GM23338 (cell line): ENCODE results near the gene CHD8. TPM values are rescaled to one million over a fixed set of nuclear protein-coding genes. Genes with fewer than 3 reads are reported as not detected.

Experiments used
- ATAC-seq: fragments of 200-7000 bp; cut with Tn5 transposase; 3 replicates; pipeline ENCODE4 v1.9.1; 2020
- DNase-seq: peaks from one replicate; pipeline ENCODE4 v3.0.0-alpha.2; 2015; ENCODE audit warnings: low spot score
- H2AFZ ChIP-seq: fragments of 200-600 bp; sonication (generic); 2 replicates; pipeline ENCODE4 v1.8.0; 2016; ENCODE audit warnings: antibody characterized with exemption, mild to moderate bottlenecking, moderate library complexity
- H3F3A ChIP-seq: fragments of 200-600 bp; sonication (generic); replicated peaks from 2 replicates; pipeline ENCODE4 v1.8.0; 2017; ENCODE audit warnings: antibody characterized with exemption, mixed run types, low read depth
- H3K27ac ChIP-seq: fragments of 200-600 bp; sonication (generic); 2 replicates; pipeline ENCODE4 v1.6.1; 2016; ENCODE audit warnings: low read depth
- H3K27me3 ChIP-seq: fragments of 200-600 bp; sonication (generic); 2 replicates; pipeline ENCODE4 v1.8.0; 2016; ENCODE audit warnings: mild to moderate bottlenecking, mixed run types, moderate library complexity; ENCODE audit not compliant: insufficient read depth
- H3K36me3 ChIP-seq: fragments of 200-600 bp; sonication (generic); 2 replicates; pipeline ENCODE4 v1.8.0; 2016; ENCODE audit warnings: mild to moderate bottlenecking; ENCODE audit not compliant: insufficient read depth
- H3K4me1 ChIP-seq: fragments of 200-600 bp; sonication (generic); 2 replicates; pipeline ENCODE4 v1.8.0; 2016; ENCODE audit warnings: mild to moderate bottlenecking, moderate library complexity; ENCODE audit not compliant: insufficient read depth
- H3K4me2 ChIP-seq: fragments of 200-600 bp; sonication (generic); 2 replicates; pipeline ENCODE4 v1.7.1; 2017; ENCODE audit warnings: mixed run types
- H3K4me3 ChIP-seq: fragments of 200-600 bp; sonication (generic); 2 replicates; pipeline ENCODE4 v1.6.1; 2016; ENCODE audit warnings: mixed run types
- H3K79me2 ChIP-seq: fragments of 200-600 bp; sonication (generic); replicated peaks from 2 replicates; pipeline ENCODE4 v1.8.0; 2017; ENCODE audit warnings: mild to moderate bottlenecking; ENCODE audit not compliant: insufficient read depth
- H3K9me2 ChIP-seq: fragments of 200-600 bp; sonication (generic); 2 replicates; pipeline ENCODE4 v1.8.0; 2017; ENCODE audit not compliant: insufficient read depth
- H4K20me1 ChIP-seq: fragments of 200-600 bp; sonication (generic); replicated peaks from 2 replicates; pipeline ENCODE4 v1.8.0; 2017; ENCODE audit warnings: mild to moderate bottlenecking; ENCODE audit not compliant: insufficient read depth
- H3K27ac Mint-ChIP-seq: 2 replicates; pipeline ENCODE4 v1.8.0; 2020; ENCODE audit warnings: inconsistent platforms, mild to moderate bottlenecking, moderate library complexity, mixed read lengths
- H3K27me3 Mint-ChIP-seq: 3 replicates; pipeline ENCODE4 v1.8.0; 2022; ENCODE audit warnings: low read depth, mild to moderate bottlenecking, moderate library complexity, mixed read lengths, inconsistent platforms; ENCODE audit not compliant: insufficient read depth, poor library complexity
- H3K36me3 Mint-ChIP-seq: 3 replicates; pipeline ENCODE4 v1.8.0; 2021; ENCODE audit warnings: low read depth, mild to moderate bottlenecking, inconsistent platforms, moderate library complexity, mixed read lengths
- H3K4me1 Mint-ChIP-seq: 3 replicates; pipeline ENCODE4 v1.8.0; 2020; ENCODE audit warnings: mild to moderate bottlenecking, inconsistent platforms, mixed read lengths
- H3K4me3 Mint-ChIP-seq: 3 replicates; pipeline ENCODE4 v1.8.0; 2021; ENCODE audit warnings: moderate library complexity, mild to moderate bottlenecking, inconsistent platforms, mixed read lengths
- H3K9me3 Mint-ChIP-seq: 3 replicates; pipeline ENCODE4 v1.8.0; 2020; ENCODE audit warnings: moderate library complexity, mild to moderate bottlenecking, inconsistent platforms, mixed read lengths
- CREB1 ChIP-seq: fragments of 250-450 bp; sonication (Bioruptor Pico); IDR thresholded peaks from 2 replicates; pipeline ENCODE4 v1.5.0; 2020; ENCODE audit warnings: low read depth, mild to moderate bottlenecking, moderate library complexity
- CTCF ChIP-seq, 2 experiments: fragments of 200-600 bp in 1 of 2; sonication (generic) in 1 of 2; conservative IDR thresholded peaks; 2 replicates each; pipeline versions ENCODE4 v1.5.1 to v1.6.1; 2016 to 2017; ENCODE audit warnings: antibody characterized with exemption in 2 of 2, low read depth in 2 of 2, mild to moderate bottlenecking in 2 of 2, moderate library complexity in 1 of 2
- ETS1 ChIP-seq: IDR thresholded peaks from 2 replicates; pipeline ENCODE4 v1.6.1; 2016; ENCODE audit warnings: antibody characterized with exemption
- EZH2 ChIP-seq: fragments of 200-600 bp; sonication (generic); IDR thresholded peaks from one replicate; pipeline ENCODE4 v1.8.0; 2017; ENCODE audit warnings: antibody characterized with exemption, mild to moderate bottlenecking, low read depth; ENCODE audit not compliant: unreplicated experiment
- EZH2phosphoT487 ChIP-seq: fragments of 200-600 bp; sonication (generic); IDR thresholded peaks from one replicate; pipeline ENCODE4 v1.8.1; 2018; ENCODE audit warnings: antibody characterized with exemption; ENCODE audit not compliant: unreplicated experiment
- JUNB ChIP-seq: IDR thresholded peaks from one replicate; pipeline ENCODE4 v1.6.1; 2016; ENCODE audit warnings: antibody characterized with exemption; ENCODE audit not compliant: unreplicated experiment
- NANOG ChIP-seq: IDR thresholded peaks from 2 replicates; pipeline ENCODE4 v1.6.1; 2016; ENCODE audit warnings: antibody characterized with exemption, borderline replicate concordance
- POLR2AphosphoS5 ChIP-seq: IDR thresholded peaks from 2 replicates; pipeline ENCODE4 v1.6.1; 2016; ENCODE audit warnings: antibody characterized with exemption, low read depth
- REST ChIP-seq: IDR thresholded peaks from one replicate; pipeline ENCODE4 v1.6.1; 2018; ENCODE audit warnings: antibody characterized with exemption; ENCODE audit not compliant: unreplicated experiment
- STAT1 ChIP-seq: IDR thresholded peaks from one replicate; pipeline ENCODE4 v1.6.1; 2016; ENCODE audit warnings: antibody characterized with exemption; ENCODE audit not compliant: unreplicated experiment
- ZNF114 ChIP-seq: fragments of 250-450 bp; sonication (Bioruptor Pico); IDR thresholded peaks from 2 replicates; pipeline ENCODE4 v1.5.0; 2020; ENCODE audit warnings: mild to moderate bottlenecking, moderate library complexity
- ZNF331 ChIP-seq: fragments of 250-450 bp; sonication (Bioruptor Pico); IDR thresholded peaks from 2 replicates; pipeline ENCODE4 v1.5.0; 2020; ENCODE audit warnings: low read depth, mild to moderate bottlenecking, moderate library complexity
- polyA plus RNA-seq: library from polyadenylated mRNA; unstranded; fragments of >200 nt; fragmentation: Nextera tagmentation; extraction: Ambion mirVana; gene quantifications from 2 replicates; pipeline ENCODE4 v1.2.1, GENCODE V29; 2016
- total RNA-seq: library from RNA; depleted of rRNA; stranded (reverse); fragments of >200 nt; shearing (Covaris generic); gene quantifications from 2 replicates; pipeline ENCODE4 v1.2.3, GENCODE V29; 2014

CHD8 gene
- total and polyA plus RNA-seq, 2 experiments from 2014 or later: 96.2 to 129 TPM

GRCh38 chr14:21503376-21503775 lies 47.5 kb upstream of the CHD8 start (continued):
- TF ChIP-seq CTCF (conservative IDR thresholded peaks at IDR 0.05; ENCODE audit: low read depth in 2 of 2): no peak

GRCh38 chr14:21501568-21501967 lies 45.6 kb upstream of the CHD8 start:
- H3K4me3 Mint-ChIP-seq: no peak overlapping the region
- H2AFZ ChIP-seq: no peak overlapping the region
- H3K27ac Mint-ChIP-seq: no peak overlapping the region
- ATAC-seq (no peak), DNase-seq (no peak)
- no peak overlapping the region for H3K4me3 ChIP-seq
- H3K9me3 Mint-ChIP-seq: no peaks in the 10 kb centered on the region
- peaks cover 53% of the 10 kb centered on the region for H3K36me3 ChIP-seq
- H3K27me3 Mint-ChIP-seq: peaks cover 5% of the 10 kb centered on the region
- H4K20me1 ChIP-seq: no peaks in the 10 kb centered on the region
- peaks cover 24% of the 10 kb centered on the region; the same call in 1 of the 2 replicates for H3F3A ChIP-seq
- H3K79me2 ChIP-seq: peaks cover 42% of the 10 kb centered on the region
- H3K4me1 ChIP-seq: peaks cover 19% of the 10 kb centered on the region
- H3K9me2 ChIP-seq: no peaks in the 10 kb centered on the region
- H3K27ac ChIP-seq: peak overlapping the region; percentile 29
- no peaks in the 10 kb centered on the region for H3K27me3 ChIP-seq
- H3K4me1 Mint-ChIP-seq: peaks cover 35% of the 10 kb centered on the region
- H3K36me3 Mint-ChIP-seq: peaks cover 86% of the 10 kb centered on the region
- H3K4me2 ChIP-seq: no peak overlapping the region
- TF ChIP-seq POLR2AphosphoS5 (no peak), NANOG (no peak), CREB1 (CRISPR knock-in tag) (no peak), ZNF114 (no peak), JUNB (no peak), ETS1 (no peak), REST (no peak), ZNF331 (no peak), CTCF (conservative IDR thresholded peaks at IDR 0.05; ENCODE audit: low read depth in 2 of 2) (no peak), EZH2 (no peak), EZH2phosphoT487 (no peak), STAT1 (no peak)
